ENCODE results near the gene MYD88.

DNA sequence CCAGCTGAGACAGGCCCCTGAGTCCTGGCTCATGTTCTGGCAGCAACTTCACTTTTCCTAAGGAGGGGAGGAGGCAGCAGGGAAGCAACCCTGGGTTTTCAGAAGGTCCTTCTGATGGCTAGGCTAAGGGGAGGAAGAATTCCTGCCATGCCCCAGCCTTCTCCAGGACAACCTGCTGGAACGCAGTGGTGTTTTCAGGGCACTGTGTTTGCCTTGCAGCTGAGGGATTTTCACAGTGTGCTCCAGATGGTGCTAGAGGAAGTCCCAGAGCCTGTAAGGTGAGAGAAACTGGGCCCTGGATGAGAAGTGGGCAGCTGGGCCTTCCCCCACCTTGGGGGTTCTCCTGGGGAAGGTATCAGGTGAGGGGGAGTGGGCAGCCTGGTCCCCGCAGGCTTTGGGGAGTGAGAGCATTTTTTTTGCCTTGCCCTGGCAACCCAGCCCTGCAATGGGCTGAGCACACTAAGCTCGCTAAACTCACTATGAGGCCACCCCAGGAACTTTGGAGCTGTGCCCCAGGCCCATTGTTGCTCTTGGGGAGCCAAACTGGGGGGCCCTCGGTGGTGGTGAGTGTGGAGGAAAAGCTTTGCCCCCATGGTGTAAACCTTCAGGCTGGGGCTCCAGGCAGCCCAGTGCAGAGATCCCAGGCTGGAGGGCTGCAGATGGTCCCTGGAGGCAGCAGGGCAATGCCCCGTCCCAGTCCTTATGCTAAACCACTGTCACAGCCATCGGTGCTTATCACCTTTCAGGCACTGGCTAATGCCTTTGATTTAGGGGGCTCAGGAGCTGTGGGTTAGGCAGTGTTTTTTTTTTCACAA lies 42.6 kb upstream of the MYD88 start:
- TF ChIP-seq, protein P1, sequence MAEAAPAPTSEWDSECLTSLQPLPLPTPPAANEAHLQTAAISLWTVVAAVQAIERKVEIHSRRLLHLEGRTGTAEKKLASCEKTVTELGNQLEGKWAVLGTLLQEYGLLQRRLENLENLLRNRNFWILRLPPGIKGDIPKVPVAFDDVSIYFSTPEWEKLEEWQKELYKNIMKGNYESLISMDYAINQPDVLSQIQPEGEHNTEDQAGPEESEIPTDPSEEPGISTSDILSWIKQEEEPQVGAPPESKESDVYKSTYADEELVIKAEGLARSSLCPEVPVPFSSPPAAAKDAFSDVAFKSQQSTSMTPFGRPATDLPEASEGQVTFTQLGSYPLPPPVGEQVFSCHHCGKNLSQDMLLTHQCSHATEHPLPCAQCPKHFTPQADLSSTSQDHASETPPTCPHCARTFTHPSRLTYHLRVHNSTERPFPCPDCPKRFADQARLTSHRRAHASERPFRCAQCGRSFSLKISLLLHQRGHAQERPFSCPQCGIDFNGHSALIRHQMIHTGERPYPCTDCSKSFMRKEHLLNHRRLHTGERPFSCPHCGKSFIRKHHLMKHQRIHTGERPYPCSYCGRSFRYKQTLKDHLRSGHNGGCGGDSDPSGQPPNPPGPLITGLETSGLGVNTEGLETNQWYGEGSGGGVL (CRISPR knock-in tag; IDR thresholded peaks at IDR 0.05), result no peak
- TF ChIP-seq ZNF23 (CRISPR knock-in tag; IDR thresholded peaks at IDR 0.05) (no peak), FOXA3 (CRISPR knock-in tag; conservative IDR thresholded peaks at IDR 0.05 in 1 of 2, IDR thresholded peaks at IDR 0.05 in 1 of 2) (no peak), RBM22 (IDR thresholded peaks at IDR 0.05; ENCODE audit: low read depth, low read length, poor library complexity, severe bottlenecking) (no peak), GATAD2A (IDR thresholded peaks at IDR 0.05) (no peak)
- TF ChIP-seq, protein P2, sequence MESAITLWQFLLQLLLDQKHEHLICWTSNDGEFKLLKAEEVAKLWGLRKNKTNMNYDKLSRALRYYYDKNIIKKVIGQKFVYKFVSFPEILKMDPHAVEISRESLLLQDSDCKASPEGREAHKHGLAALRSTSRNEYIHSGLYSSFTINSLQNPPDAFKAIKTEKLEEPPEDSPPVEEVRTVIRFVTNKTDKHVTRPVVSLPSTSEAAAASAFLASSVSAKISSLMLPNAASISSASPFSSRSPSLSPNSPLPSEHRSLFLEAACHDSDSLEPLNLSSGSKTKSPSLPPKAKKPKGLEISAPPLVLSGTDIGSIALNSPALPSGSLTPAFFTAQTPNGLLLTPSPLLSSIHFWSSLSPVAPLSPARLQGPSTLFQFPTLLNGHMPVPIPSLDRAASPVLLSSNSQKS (CRISPR knock-in tag; IDR thresholded peaks at IDR 0.05), result no peak
- TF ChIP-seq, protein P3, sequence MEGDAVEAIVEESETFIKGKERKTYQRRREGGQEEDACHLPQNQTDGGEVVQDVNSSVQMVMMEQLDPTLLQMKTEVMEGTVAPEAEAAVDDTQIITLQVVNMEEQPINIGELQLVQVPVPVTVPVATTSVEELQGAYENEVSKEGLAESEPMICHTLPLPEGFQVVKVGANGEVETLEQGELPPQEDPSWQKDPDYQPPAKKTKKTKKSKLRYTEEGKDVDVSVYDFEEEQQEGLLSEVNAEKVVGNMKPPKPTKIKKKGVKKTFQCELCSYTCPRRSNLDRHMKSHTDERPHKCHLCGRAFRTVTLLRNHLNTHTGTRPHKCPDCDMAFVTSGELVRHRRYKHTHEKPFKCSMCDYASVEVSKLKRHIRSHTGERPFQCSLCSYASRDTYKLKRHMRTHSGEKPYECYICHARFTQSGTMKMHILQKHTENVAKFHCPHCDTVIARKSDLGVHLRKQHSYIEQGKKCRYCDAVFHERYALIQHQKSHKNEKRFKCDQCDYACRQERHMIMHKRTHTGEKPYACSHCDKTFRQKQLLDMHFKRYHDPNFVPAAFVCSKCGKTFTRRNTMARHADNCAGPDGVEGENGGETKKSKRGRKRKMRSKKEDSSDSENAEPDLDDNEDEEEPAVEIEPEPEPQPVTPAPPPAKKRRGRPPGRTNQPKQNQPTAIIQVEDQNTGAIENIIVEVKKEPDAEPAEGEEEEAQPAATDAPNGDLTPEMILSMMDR (IDR thresholded peaks at IDR 0.05 in 2 of 3, conservative IDR thresholded peaks at IDR 0.05 in 1 of 3; ENCODE audit: insufficient read depth in 2 of 3, low read depth in 1 of 3, low read length in 3 of 3), result no peak
